Kidney (tissue), 14 donors: ENCODE data around the gene GREB1. TPM values are rescaled to one million over a fixed set of nuclear protein-coding genes. Genes with fewer than 3 reads are reported as not detected.

Experiments
- DNase-seq, 5 donors: peaks; one replicate each; pipeline ENCODE4 v3.0.0-alpha.2; 2013 to 2020
- FAIRE-seq: peaks from 2 replicates; lab custom pipeline; 2012; peaks lifted over from hg19 to GRCh38; lab: Jason Lieb, UNC
- H3K27ac ChIP-seq, 2 donors: one replicate each; pipeline ENCODE4 v1.7.0; 2013; ENCODE audit warnings: low read depth in 2 of 2, low read length in 2 of 2, inconsistent platforms in 1 of 2
- H3K27me3 ChIP-seq: one replicate; pipeline ENCODE4 v1.7.1; 2013; ENCODE audit warnings: low read length, inconsistent platforms; ENCODE audit not compliant: control insufficient read depth, insufficient read depth
- H3K36me3 ChIP-seq, 3 donors: one replicate each; pipeline versions ENCODE4 v1.7.0 to v1.7.1; 2013; ENCODE audit warnings: low read length in 3 of 3, control low read depth in 1 of 3, inconsistent platforms in 1 of 3; ENCODE audit not compliant: insufficient read depth in 3 of 3, control insufficient read depth in 2 of 3
- H3K4me1 ChIP-seq, 3 donors: one replicate each; pipeline versions ENCODE4 v1.7.0 to v1.7.1; 2013; ENCODE audit warnings: low read length in 3 of 3, inconsistent platforms in 1 of 3, low read depth in 1 of 3; ENCODE audit not compliant: control insufficient read depth in 2 of 3, insufficient read depth in 2 of 3
- H3K4me3 ChIP-seq, 3 donors: one replicate each; pipeline versions ENCODE4 v1.7.0 to v1.8.1; 2013; ENCODE audit warnings: low read length in 3 of 3, control low read depth in 1 of 3, inconsistent platforms in 1 of 3
- H3K9ac ChIP-seq, 3 donors: one replicate each; pipeline versions ENCODE4 v1.7.0 to v1.7.1; 2013; ENCODE audit warnings: low read length in 3 of 3, control low read depth in 1 of 3, inconsistent platforms in 1 of 3
- H3K9me3 ChIP-seq, 3 donors: one replicate each; pipeline versions ENCODE4 v1.7.0 to v1.7.1; 2013; ENCODE audit warnings: low read length in 3 of 3, control low read depth in 1 of 3, inconsistent platforms in 1 of 3; ENCODE audit not compliant: control insufficient read depth in 2 of 3, insufficient read depth in 1 of 3
- intact Hi-C: fragments of 100-400 bp; cut with DNase I; formaldehyde crosslinking; loops from one replicate; pipeline ENCODE4 v1.11.1; 2022
- polyA plus RNA-seq: library from polyadenylated mRNA; stranded (reverse); fragments of 350-450 nt; fragmentation: Illumina TruSeq; extraction: RNeasy Lipid Tissue Mini Kit (QIAGEN cat#74804); gene quantifications from one replicate; pipeline ENCODE4 v1.2.3, GENCODE V29; 2014; ENCODE audit warnings: low read depth, low replicate concordance; ENCODE audit not compliant: insufficient read depth
- total RNA-seq: library from RNA; stranded (reverse); fragmentation: NEBNext Ultra II Directional; extraction: Animal tissue kit (Norgen Biotek cat#: 25700); gene quantifications from one replicate; pipeline ENCODE4 v1.2.1, GENCODE V29; 2021
- TF ChIP-seq, protein P1 (sequence below): IDR thresholded peaks from 3 replicates; pipeline ENCODE4 v1.5.1; 2012; ENCODE audit warnings: mild to moderate bottlenecking, moderate library complexity, borderline replicate concordance; ENCODE audit not compliant: insufficient read depth; ENCODE audit errors: extremely low read depth
- donor health status: control.
- donor health status: control.
- donor health status: control.
- donor health status: control.
- donor health status: control.
- donor health status: DM: yes; HTN: yes; CAD: no.
- donor health status: Normal renal cell carcinoma (clear cell type).

GREB1 gene
- total and polyA plus RNA-seq, 2 donors from 2014 or later, result 0.98 to 1.8 TPM

DNA sequence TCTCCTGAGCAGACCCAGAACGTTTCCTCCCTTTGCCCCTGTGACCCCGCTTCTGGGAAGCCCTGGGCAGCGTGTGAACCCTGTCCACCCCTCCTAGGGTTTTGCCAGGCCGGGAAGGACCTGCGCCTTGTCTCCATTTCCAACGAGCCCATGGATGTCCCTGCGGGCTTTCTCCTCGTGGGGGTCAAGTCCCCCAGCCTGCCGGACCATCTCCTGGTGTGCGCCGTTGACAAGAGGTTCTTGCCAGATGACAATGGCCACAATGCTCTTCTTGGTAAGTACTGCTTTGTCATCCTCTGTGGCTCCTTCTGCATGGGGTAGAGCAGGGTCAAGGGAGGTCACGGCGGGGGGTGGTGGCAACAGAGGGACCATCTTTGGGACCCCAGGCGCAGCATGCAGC is 32.5 kb downstream of the GREB1 start:
- H3K36me3 ChIP-seq, result no peaks in the 10 kb centered on the region
- DNase-seq (peak in 2 of 5 donors; percentile 9 to 48), FAIRE-seq (no peak)
- H3K9me3 ChIP-seq, result no peaks in the 10 kb centered on the region
- TF ChIP-seq, protein P1, sequence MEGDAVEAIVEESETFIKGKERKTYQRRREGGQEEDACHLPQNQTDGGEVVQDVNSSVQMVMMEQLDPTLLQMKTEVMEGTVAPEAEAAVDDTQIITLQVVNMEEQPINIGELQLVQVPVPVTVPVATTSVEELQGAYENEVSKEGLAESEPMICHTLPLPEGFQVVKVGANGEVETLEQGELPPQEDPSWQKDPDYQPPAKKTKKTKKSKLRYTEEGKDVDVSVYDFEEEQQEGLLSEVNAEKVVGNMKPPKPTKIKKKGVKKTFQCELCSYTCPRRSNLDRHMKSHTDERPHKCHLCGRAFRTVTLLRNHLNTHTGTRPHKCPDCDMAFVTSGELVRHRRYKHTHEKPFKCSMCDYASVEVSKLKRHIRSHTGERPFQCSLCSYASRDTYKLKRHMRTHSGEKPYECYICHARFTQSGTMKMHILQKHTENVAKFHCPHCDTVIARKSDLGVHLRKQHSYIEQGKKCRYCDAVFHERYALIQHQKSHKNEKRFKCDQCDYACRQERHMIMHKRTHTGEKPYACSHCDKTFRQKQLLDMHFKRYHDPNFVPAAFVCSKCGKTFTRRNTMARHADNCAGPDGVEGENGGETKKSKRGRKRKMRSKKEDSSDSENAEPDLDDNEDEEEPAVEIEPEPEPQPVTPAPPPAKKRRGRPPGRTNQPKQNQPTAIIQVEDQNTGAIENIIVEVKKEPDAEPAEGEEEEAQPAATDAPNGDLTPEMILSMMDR, result no peak
- H3K9ac ChIP-seq, result no peak overlapping the region
- H3K4me3 ChIP-seq, result no peak overlapping the region
- H3K4me1 ChIP-seq, result no peaks in the 10 kb centered on the region
- H3K27me3 ChIP-seq, result no peaks in the 10 kb centered on the region
- intact Hi-C loops, result no loop called here
- no peak overlapping the region for H3K27ac ChIP-seq

DNA sequence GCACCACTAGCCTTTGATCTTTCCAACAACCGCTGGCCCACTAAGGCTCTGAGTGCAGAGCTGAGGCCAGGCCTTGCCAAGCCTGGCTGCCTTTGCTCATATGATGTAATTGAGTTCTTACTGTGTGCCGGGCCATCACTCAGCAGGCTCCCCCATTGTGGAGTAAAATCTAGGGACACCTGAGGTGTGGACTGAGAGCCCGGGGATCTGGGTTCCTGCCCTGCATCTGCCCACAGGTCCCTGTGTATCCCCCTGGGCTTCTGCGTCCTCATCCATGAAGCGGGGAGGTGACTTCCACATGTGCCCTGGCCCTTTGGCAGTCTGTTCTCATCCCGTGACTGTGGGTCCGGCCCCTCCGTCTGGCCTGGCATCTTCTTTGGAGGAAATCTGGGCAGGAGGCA is 33.8 kb downstream of the GREB1 start:
- TF ChIP-seq, protein P1, result no peak
- H3K27ac ChIP-seq, result no peak overlapping the region
- H3K9ac ChIP-seq, result no peak overlapping the region
- no peak overlapping the region for H3K4me3 ChIP-seq
- no peaks in the 10 kb centered on the region for H3K9me3 ChIP-seq
- peak in 2 of 5 donors; percentile 20 to 39 for DNase-seq
- FAIRE-seq, result no peak
- H3K27me3 ChIP-seq, result no peaks in the 10 kb centered on the region
- no peaks in the 10 kb centered on the region for H3K4me1 ChIP-seq
- H3K36me3 ChIP-seq, result no peaks in the 10 kb centered on the region
- intact Hi-C loops, result no loop called here

DNA sequence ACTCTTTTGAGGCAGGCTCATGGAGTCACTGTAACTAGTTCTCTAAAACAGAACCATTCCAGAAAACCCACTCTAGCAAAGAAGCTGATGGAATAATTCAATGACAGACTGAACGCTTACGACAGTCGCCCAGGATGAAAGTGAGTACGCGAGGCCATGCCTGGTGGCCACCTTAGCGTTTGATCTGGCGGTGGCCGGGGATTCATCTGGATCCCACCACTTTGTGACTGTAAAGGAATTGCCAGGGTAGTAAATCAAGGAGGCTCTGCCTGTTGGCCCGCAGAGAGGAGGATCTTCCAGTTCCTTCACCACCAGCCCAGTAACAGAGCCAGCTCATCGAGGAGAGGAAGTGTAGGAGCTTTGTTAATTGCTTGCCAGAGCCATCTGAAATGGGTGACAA is 34.6 kb downstream of the GREB1 start:
- TF ChIP-seq, protein P1, result no peak
- no peak overlapping the region for H3K9ac ChIP-seq
- intact Hi-C loops, result no loop called here
- no peaks in the 10 kb centered on the region for H3K27me3 ChIP-seq
- FAIRE-seq (no peak), DNase-seq (peak in 3 of 5 donors; percentile 12 to 38 (median 19))
- no peaks in the 10 kb centered on the region for H3K36me3 ChIP-seq
- no peaks in the 10 kb centered on the region for H3K4me1 ChIP-seq
- H3K9me3 ChIP-seq, result no peaks in the 10 kb centered on the region
- H3K4me3 ChIP-seq, result no peak overlapping the region
- no peak overlapping the region for H3K27ac ChIP-seq

DNA sequence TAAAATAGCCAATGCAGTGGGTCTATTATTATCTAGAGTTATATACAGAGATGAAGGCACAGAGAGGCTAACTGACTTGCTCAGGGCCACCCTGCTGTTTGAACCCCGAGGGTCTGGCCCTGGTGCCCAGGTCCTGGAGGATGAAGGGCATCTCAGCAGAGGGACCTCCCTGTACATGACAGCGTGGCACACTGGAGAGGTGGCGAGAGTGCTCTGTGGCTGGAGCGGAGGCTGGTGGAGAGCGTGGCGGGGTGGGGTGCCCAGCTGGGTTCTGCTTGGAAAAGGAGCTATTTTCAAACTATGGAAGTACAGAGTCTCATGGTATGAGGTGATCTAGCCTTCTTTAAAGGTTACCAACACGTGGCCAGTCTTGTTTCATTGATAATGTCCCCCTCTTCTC is 35.8 kb downstream of the GREB1 start:
- TF ChIP-seq, protein P1, result no peak
- Histone ChIP-seq H3K36me3 (no peaks in the 10 kb centered on the region), H3K4me1 (no peaks in the 10 kb centered on the region), H3K27me3 (no peaks in the 10 kb centered on the region), H3K4me3 (no peak overlapping the region), H3K9ac (no peak overlapping the region), H3K27ac (no peak overlapping the region), H3K9me3 (no peaks in the 10 kb centered on the region)
- no peak for FAIRE-seq
- DNase-seq, result peak in 2 of 5 donors; percentile 13 to 33
- intact Hi-C loops, result no loop called here
